GM18909 (cell line): Measurements from ENCODE around the gene NSMCE1.
"Not testable (repeated sequence)": the region's sequence is repeated elsewhere in the genome, so short reads cannot be mapped to it uniquely, and the experiment has no call there.

Source experiments
- ATAC-seq: cut with Tn5 transposase; IDR thresholded peaks from one replicate; pipeline ENCODE4 v1.9.1; 2021; ENCODE audit warnings: mild to moderate bottlenecking; ENCODE audit not compliant: unreplicated experiment, poor library complexity

NSMCE1 gene

DNA sequence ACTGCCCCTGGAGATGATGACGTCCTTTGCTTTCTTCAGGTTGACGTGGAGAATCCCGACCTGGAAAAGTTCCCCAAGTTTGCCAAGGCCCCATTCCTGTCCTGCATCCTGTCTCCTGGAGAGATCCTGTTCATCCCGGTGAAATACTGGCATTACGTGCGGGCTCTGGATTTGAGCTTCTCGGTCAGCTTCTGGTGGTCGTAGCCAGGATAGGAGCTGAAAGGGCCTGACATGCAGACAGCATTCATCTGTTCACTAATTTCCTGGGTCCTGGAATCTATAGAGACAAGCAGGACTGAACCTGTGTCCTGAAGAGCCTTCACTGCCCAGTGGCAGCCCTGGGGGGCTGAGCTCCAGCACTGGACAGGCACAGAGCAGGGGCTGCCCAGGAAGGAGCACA is 48.0 kb downstream of the NSMCE1 start:
- no peak for ATAC-seq

DNA sequence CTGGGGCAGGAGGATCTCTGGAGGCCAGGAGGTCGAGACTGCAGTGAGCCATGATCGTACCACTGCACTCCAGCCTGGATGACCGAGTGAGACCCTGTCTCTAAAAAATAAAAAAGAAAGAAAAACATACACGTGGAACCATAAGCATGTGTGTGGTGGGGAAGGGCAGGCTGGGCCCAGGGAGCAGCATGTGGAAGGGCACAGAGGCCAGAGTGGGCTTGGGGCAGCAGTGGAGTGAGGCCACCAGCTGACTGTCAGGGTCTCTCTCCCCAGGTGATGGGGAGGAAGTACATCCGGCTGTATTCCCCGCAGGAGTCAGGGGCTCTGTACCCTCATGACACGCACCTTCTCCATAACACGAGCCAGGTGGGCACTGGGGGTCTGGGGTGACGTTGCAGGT is 48.5 kb downstream of the NSMCE1 start:
- no peak for ATAC-seq

DNA sequence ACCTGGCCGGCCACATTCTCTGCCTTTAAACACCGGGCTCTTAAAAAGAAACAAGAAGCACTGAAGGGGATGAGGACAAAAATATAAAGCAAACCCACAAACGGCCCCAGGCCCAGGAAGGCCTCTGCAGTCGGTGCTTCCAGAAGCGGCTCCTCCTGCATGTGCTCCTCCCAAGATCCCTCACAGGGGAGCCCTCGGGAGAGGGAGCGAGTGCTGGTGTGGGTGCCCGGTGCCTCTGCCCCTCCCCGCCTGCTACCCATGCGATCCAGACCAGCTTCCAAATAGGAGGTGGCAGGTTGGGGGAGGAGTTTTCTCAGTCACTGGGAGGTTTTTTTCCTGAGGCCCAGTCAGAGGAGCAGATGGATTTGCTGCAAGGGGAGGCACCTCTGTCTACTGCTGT is 49.4 kb downstream of the NSMCE1 start:
- ATAC-seq, result no peak

DNA sequence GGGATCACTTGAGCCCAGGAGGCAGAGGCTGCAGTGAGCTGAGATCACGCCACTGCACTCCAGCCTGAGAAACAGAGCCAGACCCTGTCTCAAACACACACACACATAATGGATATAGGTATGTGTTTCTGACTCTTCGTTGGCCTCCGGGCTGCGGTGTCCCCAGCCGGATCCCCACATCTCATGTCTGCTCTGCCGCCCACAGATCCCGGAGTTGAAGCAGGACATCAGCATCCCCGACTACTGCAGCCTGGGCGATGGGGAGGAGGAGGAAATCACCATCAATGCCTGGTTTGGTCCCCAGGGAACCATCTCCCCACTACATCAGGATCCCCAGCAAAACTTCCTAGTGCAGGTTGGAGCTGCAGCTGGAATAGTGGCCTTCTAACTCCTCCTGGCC is 49.8 kb downstream of the NSMCE1 start:
- ATAC-seq, result no peak

DNA sequence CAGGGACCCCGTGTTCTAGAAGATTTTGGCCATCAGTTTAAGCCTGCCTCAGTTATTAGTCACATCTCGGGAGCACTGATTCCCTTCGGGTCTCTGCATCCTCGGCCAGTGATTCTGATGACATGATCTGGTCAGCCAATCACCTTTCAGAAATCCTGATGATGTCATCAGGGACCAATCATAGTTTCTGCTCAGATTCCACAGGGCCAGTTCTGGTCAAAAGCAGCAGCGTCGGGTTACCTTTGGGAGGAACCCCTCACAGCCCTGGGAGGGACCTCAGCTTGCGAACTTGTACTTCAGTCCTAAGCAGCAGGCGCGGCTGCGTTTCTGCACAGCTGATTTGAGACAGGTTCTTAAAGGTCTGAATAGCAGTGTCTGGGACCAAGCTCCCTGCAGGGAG is 51.3 kb downstream of the NSMCE1 start:
- ATAC-seq, result no peak

DNA sequence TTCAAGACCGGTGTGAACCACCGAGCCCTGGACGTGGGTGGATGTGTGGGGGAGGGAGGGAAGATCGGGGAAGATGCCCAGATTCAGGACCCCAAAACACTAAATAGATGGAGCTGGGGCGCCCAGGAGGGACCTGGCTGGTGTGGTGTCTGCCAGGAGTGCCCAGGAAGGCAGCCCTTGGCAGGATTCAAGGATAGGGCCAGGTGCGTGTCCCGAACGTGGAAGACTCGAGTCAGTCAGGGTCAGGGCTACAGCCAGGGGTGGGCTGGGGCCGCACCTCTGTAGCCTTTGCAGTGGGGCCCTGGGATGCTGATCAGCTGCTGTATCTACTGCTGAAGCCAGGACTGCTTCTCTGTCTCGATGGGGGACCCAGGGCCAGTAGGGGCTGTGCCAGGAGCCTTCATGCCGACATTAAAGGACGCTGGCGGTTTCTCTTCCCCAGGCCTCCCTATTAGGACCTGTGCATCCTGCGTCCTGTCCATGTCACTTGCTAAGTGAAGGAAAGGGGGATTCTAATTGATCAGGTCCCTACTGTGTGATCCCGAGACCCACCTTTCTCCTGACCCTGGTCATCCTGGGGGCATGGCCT is 52.2 kb downstream of the NSMCE1 start:
- ATAC-seq, result no peak

DNA sequence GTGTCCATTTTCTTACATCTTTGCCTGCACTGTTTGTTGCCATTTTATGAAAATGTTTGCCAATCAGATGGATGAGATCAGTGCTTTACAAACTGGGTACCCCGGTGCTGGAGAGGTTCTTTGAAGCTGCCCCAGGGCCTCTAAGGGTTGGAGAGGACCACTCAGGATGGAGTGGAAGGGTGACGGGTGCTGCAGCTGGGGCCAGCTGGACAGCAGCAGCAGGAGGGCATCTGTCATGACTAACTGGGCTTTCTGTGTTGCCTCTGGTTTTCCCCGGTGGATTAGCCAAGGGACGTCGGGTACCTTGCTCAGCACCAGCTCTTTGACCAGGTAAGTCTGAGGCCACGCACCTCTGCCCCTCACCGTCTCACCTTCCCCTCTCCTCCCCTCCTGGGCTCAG is 52.9 kb downstream of the NSMCE1 start:
- no peak for ATAC-seq

DNA sequence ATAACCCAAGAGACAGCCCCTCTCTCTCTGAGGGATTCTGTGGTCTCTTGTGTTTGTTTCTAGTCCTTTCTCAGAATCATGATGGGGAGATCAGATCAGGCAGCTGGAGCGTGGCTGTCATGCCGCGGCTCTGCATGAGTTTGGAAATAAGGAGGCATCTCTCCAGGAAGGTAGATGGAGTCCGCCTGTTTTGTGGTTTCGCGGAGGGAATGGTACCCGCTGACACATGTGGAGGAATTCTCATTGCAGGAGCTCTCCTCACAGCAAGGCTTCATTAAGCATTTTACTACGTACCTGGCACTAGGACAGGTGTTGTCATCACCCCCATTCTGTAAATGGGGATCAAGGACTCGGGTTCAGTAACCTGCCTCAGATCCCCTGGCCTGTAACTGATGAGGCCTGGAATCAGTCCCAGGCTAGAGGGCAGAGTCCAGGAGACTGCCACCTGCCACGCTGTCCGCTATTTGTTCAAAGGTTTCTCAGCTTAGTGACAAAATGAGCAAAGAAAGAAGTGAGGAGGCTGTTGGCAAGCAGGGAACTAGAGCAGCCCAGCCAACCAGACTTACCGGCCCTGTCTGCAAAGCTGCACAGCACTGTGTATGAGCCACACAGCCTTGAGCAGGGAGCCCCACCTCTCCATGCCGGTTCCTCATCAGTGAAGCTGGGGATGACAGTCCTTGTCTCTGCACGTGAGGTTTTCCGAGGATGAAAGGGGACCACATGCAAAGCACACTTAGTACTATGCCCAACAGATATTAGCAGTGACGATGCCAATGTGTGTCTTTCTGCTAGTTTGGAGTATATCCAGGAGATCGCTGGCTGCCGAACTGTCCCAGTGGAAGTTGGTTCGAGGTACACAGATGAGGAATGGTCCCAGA is 54.2 kb downstream of the NSMCE1 start:
- ATAC-seq, result no peak

DNA sequence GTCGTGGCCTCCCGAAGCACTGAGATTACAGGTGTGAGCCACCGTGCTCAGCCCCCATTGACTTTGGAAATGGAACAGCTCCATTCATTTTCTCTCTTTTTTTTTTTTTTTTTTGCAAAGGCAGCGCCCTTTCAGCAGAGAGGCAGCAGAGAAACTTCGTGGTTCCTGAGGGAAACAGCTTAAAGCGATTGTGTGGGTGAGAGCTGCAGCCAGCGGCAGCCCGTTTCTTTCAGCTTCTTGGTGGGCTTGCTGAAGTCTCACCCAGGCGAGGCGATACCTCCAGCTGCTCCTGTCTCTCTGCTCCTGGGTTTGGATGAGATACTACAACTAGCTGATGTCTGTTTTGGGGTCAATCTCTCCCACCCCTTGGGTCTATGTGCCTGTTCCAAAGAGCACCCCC is 57.5 kb downstream of the NSMCE1 start:
- ATAC-seq, result no peak

DNA sequence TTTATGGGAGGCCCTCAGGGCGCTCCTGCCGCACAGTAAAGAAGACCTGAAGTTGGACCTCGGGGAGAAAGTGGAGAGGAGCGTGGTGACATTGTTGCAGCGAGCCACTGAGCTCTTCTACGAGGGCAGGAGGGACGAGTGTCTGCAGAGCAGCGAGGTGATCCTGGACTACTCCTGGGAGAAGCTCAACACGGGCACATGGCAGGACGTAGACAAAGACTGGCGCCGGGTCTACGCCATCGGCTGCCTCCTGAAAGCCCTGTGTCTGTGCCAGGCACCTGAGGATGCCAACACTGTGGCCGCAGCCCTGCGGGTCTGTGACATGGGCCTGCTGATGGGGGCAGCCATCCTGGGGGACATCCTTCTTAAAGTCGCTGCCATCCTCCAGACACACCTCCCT is 58.4 kb downstream of the NSMCE1 start:
- no peak for ATAC-seq

DNA sequence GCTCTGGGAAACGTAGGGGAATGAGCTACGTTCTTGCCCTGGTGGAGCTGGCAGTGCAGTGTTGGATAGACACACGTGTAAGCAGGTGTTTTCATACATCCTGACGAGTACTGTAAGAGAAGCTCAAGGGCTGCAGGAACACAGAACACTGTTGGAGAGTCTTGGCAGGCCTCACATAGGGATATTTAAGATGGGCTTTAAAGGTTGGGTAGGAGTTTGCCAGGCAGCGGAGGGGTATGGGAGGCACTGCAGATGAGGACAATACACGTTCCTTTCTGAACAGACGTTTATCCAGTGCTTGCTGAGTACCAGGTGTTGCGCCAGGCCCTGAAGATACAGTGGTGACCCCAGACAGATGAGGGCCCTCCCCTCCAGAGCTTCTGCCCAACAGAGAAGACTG is 59.0 kb downstream of the NSMCE1 start:
- no peak for ATAC-seq

DNA sequence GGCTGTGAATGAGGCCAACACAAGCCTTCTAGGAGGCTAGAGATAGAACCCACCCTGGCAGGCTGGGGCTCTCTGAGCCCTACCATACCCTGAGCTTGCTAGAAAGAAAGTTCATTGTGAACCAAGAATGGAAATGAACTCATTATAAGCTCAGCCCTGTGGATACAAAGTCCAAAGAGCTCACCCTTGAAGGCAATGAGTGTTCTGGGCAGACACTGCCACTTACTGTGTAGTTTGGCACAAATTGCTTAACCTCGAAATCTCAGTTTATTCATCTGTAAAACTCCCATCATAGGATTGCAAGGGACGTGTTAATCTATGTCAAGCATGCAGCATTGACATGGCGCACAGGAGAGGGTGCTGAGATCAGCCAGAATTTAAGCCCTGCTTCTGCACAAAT is 59.8 kb downstream of the NSMCE1 start:
- ATAC-seq, result no peak

DNA sequence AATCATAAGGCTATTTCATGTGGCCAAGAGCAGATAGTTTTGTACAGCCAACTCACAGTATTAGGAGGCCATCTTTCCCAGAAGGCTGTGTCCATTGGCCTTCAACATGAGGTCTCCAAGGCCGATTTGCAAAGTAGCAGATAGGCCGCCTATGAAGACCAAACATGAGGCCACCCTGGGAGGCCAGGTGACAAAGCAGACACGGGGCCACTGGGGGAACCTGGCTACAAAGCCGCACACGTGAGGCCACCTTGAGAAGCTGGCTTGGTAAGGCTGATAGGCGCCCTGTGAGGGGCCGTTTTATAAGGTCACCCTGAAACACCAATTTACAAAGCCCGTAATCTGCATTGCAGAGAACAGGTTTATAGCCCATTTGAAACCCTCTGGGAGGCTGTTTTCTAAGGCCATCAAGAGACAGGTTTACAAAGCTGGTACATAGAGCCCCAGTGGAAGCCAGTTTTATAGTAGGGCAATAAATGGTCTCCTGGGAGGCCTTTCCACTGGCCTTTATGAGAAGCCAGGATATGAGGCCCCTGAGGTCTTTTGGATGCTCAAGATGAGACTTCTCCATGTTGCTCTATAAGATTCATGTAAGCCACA is 60.4 kb downstream of the NSMCE1 start:
- no peak for ATAC-seq

DNA sequence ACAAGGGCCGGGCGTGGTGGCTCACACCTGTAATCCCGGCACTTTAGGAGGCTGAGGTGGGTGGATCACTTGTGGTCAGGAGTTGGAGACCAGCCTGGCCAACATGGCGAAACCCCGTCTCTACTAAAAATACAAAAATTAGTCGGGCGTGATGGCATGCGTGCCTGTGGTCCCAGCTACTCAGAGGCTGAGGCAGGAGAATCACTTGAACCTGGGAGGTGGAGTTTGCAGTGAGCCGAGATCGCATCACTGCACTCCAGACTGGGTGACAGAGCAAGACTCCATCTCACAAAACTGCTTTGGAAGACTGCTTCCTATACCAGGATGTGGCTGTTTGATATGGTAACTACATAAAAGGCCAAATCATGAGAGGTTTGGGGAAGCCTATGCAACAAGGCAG is 61.5 kb downstream of the NSMCE1 start:
- ATAC-seq, result not testable (repeated sequence)

DNA sequence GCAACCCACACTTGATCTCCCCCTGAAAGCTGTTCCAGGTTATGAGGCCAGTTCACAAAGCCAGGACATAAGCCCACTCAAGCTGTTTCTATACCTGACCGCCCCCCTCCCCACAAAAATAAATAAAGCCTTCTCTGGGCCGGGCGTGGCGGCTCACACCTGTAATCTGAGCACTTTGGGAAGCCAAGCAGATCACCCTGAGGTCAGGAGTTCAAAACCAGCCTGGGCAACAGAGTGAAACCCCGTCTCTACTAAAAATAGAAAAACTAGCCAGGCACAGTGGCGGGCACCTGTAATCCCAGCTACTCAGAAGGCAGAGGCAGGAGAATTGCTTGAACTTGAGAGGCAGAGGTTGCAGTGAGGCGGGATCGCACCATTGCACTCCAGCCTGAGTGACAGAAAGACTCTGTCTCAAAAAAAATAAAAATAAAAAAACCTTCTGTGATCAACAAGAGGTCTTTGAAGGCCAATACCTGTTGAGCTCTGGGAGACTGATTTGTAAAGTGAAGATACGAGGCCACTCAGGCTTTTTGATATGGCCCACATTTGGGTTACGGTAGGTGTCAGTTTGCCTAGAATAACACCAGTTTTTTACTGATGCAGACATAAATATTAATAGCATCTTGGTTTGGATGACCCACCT is 63.0 kb downstream of the NSMCE1 start:
- no peak for ATAC-seq

DNA sequence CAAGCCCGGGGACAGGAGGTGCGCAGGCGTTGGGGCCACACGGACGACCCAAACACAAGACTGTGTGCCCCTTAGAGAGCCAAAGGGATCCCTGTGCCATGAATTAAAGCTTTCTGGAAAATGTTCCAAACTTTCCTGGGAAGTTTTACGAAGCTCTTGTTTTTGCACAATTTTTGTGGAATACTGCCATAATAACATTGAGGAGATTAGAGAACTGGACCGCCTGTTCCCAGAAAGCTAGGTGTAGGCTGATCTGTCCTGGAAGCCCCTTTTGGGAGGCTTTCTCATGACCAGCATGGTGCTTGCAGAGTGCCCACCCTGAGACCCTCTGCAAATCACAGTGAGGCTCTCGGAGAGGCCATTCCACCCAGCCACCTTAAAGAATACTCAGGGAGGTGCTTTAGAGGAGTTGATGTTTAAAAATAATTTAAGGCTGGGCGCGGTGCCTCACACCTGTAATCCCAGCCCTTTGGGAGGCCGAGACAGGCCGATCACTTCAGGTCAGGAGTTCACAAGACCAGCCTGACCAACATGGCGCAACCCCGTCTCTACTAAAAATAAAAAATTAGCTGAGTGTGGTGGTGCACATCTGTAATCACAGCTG is 64.2 kb downstream of the NSMCE1 start:
- no peak for ATAC-seq

DNA sequence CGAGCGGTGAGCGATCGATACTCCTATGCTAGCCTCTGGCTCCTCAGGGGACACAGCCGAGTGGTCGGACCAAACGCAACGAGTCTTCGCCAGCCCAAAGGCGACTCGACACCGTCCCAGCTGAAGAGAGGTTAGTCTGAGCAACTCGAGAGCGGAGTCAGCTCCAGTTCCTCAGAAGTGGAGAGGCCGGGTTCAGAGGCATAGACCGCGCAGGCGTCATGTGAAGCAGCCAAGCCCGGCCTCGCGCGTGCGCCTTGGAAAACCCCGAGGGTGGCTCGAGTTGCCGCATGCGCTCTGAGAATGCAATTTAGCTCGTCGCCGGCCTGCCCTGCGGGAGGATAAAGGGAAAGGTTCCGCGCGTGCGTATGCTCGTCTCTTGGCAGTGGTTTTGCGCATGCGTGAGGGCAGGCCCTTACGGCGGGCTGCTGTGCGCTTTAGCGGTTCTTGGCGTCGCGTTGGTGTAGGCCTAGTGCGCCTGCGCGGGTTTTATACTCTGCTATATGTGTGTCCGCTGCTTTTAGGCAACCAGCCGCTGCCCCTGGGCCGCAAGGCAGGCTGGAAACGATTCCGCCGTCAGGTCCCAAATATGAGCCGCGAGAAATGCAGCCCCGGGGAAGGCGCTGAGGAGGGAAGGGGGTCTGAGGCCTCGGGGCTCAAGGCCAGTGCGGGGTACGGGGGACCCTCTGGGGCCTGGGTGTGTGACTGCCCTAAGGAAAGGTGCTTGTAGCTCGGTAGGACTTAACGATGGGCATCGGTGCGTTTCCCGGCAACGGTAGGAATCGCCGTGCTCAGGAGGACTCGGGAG is 64.9 kb downstream of the NSMCE1 start, which contains the start of gene KDM8:
TSS of gene KDM8 (plus strand) at position 20 of the 805 bp plus-strand sequence. CDS start 6,598 bp downstream, outside the sequence.
- peak; percentile 90 for ATAC-seq

DNA sequence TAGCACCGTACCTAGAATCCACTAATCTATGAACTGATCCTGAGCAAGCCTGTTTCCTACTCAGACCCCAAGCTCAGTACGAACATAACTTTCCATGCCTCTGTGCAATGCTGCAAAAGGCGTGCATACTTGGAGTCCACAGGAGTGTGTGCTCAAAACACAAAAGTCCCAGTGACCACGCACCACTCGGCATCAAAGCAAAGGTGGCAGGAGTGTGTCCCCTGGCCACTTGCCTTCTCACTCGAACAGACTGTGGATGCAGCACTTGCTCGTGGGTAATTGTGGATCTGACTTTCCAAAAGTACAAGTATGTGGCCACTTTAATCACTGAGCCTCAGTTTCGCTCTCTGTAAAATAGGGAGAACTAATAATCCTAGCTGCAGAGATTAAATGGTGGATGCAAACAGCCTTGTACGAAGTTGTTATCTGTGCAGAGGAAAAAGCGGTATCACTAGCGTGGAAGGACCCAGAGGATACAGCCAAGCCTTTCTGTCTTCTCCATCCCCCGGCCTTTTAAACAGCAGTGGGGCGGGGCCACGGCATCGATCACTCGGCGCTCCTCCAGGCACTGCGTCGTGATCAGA is 65.6 kb downstream of the NSMCE1 start:
- ATAC-seq, result peak; percentile 69

DNA sequence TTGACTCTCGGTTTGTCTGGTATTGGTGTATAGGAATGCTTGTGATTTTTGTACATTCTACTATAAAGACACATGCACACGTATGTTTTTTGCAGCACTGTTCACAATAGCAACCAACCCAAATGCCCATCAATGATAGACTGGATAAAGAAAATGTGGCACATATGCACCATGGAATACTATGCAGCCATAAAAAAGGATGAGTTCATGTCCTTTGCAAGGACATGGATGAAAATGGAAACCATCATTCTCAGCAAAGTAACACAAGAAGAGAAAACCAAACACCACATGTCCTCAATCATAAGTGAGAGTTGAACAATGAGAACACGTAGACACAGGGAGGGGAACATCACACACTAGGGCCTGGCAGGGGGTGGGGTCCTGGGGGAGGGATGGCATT is 67.7 kb downstream of the NSMCE1 start:
- ATAC-seq, result not testable (repeated sequence)
